Measurements from ENCODE around the gene TNFRSF12A. TPM values are rescaled to one million over a fixed set of nuclear protein-coding genes. Genes with fewer than 3 reads are reported as not detected.

TNFRSF12A gene
- total RNA-seq, 1 donor from 2014 or later: 14.3 TPM

GRCh38 chr16:3057181-3058138 lies 37.3 kb downstream of the TNFRSF12A start:
- H3K4me1 Mint-ChIP-seq: peaks cover 11% of the 10 kb centered on the region

GRCh38 chr16:3058139-3059030 lies 38.2 kb downstream of the TNFRSF12A start:
- DNase-seq (ENCODE audit: low spot score): peak; percentile 80
- Histone ChIP-seq H3F3A (ENCODE audit: low read depth) (peaks cover 5% of the 10 kb centered on the region), H3K27me3 (peaks cover 47% of the 10 kb centered on the region), H4K20me1 (ENCODE audit: low read depth) (peaks cover 16% of the 10 kb centered on the region), H3K9me3 (ENCODE audit: low read depth) (no peaks in the 10 kb centered on the region), H3K4me1 (peaks cover 4% of the 10 kb centered on the region), H3K27ac (no peak overlapping the region), H3K79me2 (ENCODE audit: low read depth) (no peaks in the 10 kb centered on the region), H2AFZ (replicated peaks) (peak overlapping the region; percentile 97), H3K9ac (no peak overlapping the region), H3K4me2 (peak overlapping the region; percentile 98), H3K4me3 (peak overlapping the region; percentile 96), H3K36me3 (no peaks in the 10 kb centered on the region)
- Mint-ChIP-seq H3K9me3 (no peaks in the 10 kb centered on the region), H3K27me3 (ENCODE audit: insufficient read depth, low read depth) (peaks cover 7% of the 10 kb centered on the region), H3K27ac (no peak overlapping the region), H3K4me3 (peak overlapping the region; percentile 85), H3K36me3 (peaks cover 2% of the 10 kb centered on the region), H3K4me1 (peaks cover 11% of the 10 kb centered on the region)
- TF ChIP-seq CTCF (IDR thresholded peaks at IDR 0.05): no peak
- no peak for TF ChIP-seq EZH2 (IDR thresholded peaks at IDR 0.05)
- TF ChIP-seq EZH2phosphoT487 (IDR thresholded peaks at IDR 0.05): no peak

More at GRCh38 chr16:3057181-3058138, 37.3 kb downstream of the TNFRSF12A start:
- Mint-ChIP-seq H3K9me3 (no peaks in the 10 kb centered on the region), H3K27ac (no peak overlapping the region), H3K27me3 (ENCODE audit: insufficient read depth, low read depth) (peaks cover 7% of the 10 kb centered on the region), H3K36me3 (peaks cover 2% of the 10 kb centered on the region), H3K4me3 (peak overlapping the region; percentile 44)
- H4K20me1 ChIP-seq (ENCODE audit: low read depth): peaks cover 16% of the 10 kb centered on the region
- H3K4me2 ChIP-seq: peak overlapping the region; percentile 98
- H3K36me3 ChIP-seq: no peaks in the 10 kb centered on the region
- no peak overlapping the region for H2AFZ ChIP-seq (replicated peaks)
- H3K27ac ChIP-seq: no peak overlapping the region
- H3K27me3 ChIP-seq: peaks cover 47% of the 10 kb centered on the region
- peaks cover 5% of the 10 kb centered on the region for H3F3A ChIP-seq (ENCODE audit: low read depth)
- H3K9ac ChIP-seq: no peak overlapping the region
- no peaks in the 10 kb centered on the region for H3K79me2 ChIP-seq (ENCODE audit: low read depth)
- no peak for TF ChIP-seq EZH2 (IDR thresholded peaks at IDR 0.05)
- no peak for TF ChIP-seq EZH2phosphoT487 (IDR thresholded peaks at IDR 0.05)
- TF ChIP-seq CTCF (IDR thresholded peaks at IDR 0.05): no peak
- H3K4me1 ChIP-seq: peaks cover 4% of the 10 kb centered on the region
- H3K4me3 ChIP-seq: peak overlapping the region; percentile 96
- no peak for DNase-seq (ENCODE audit: low spot score)
- H3K9me3 ChIP-seq (ENCODE audit: low read depth): no peaks in the 10 kb centered on the region

GRCh38 chr16:3059041-3059722 lies 39.0 kb downstream of the TNFRSF12A start:
- peaks cover 16% of the 10 kb centered on the region for H4K20me1 ChIP-seq (ENCODE audit: low read depth)
- peaks cover 4% of the 10 kb centered on the region for H3K4me1 ChIP-seq
- peak overlapping the region; percentile 98 for H3K4me2 ChIP-seq
- Mint-ChIP-seq H3K27me3 (ENCODE audit: insufficient read depth, low read depth) (peaks cover 7% of the 10 kb centered on the region), H3K4me3 (peak overlapping the region; percentile 85), H3K4me1 (peaks cover 11% of the 10 kb centered on the region), H3K27ac (peak overlapping the region; percentile 91), H3K36me3 (peaks cover 2% of the 10 kb centered on the region), H3K9me3 (no peaks in the 10 kb centered on the region)
- peaks cover 47% of the 10 kb centered on the region for H3K27me3 ChIP-seq
- H3K9ac ChIP-seq: no peak overlapping the region
- no peaks in the 10 kb centered on the region for H3K36me3 ChIP-seq
- no peaks in the 10 kb centered on the region for H3K79me2 ChIP-seq (ENCODE audit: low read depth)
- H3K9me3 ChIP-seq (ENCODE audit: low read depth): no peaks in the 10 kb centered on the region
- H2AFZ ChIP-seq (replicated peaks): peak overlapping the region; percentile 97
- H3K27ac ChIP-seq: no peak overlapping the region
- peak; percentile 98 for DNase-seq (ENCODE audit: low spot score)
- TF ChIP-seq EZH2 (IDR thresholded peaks at IDR 0.05): no peak
- peak; percentile 81 for TF ChIP-seq CTCF (IDR thresholded peaks at IDR 0.05)
- H3F3A ChIP-seq (ENCODE audit: low read depth): peaks cover 5% of the 10 kb centered on the region
- H3K4me3 ChIP-seq: peak overlapping the region; percentile 96
